ENCODE data around the gene LRRIQ1.

Gene LRRIQ1

DNA sequence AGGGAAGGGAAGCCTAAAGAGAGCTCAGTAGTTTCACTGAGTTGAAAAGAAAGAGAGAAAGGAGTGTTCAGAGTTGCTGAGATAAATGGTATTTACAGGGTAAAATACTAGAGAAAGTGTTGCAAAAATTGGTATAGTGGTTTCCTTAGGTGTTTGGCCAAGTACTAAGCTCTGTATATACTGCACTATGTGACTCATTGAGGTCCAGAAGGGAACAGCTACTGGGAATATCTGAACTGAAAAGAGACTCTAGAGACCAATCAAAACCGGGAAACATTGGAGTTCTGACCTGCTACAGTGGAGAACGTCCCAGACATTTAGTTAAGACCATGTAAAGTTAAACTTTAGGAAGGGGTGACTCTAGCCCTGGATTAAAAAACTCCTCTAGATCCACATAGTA is 201.2 kb downstream of the LRRIQ1 start:
- Histone ChIP-seq H3F3A (ENCODE audit: control insufficient read depth, insufficient read depth) (no peaks in the 10 kb centered on the region), H3K27ac (ENCODE audit: low read depth, low read length) (no peak overlapping the region), H3K4me2 (ENCODE audit: low read length) (no peak overlapping the region), H3K36me3 (ENCODE audit: control insufficient read depth, low read length) (no peaks in the 10 kb centered on the region), H3K9me2 (replicated peaks; ENCODE audit: control insufficient read depth, low read length) (no peaks in the 10 kb centered on the region), H4K20me1 (ENCODE audit: control insufficient read depth, insufficient read depth, low read depth, low read length) (no peaks in the 10 kb centered on the region), H3K27me3 (ENCODE audit: control insufficient read depth, low read length) (no peaks in the 10 kb centered on the region), H3K79me2 (ENCODE audit: control insufficient read depth, low read length) (no peaks in the 10 kb centered on the region), H3K9me3 (ENCODE audit: control insufficient read depth, insufficient read depth, low read length) (no peaks in the 10 kb centered on the region), H3K4me1 (ENCODE audit: control insufficient read depth, low read length) (no peaks in the 10 kb centered on the region), H3K4me3 (ENCODE audit: low read length) (no peak overlapping the region)
- TF ChIP-seq, protein P1, sequence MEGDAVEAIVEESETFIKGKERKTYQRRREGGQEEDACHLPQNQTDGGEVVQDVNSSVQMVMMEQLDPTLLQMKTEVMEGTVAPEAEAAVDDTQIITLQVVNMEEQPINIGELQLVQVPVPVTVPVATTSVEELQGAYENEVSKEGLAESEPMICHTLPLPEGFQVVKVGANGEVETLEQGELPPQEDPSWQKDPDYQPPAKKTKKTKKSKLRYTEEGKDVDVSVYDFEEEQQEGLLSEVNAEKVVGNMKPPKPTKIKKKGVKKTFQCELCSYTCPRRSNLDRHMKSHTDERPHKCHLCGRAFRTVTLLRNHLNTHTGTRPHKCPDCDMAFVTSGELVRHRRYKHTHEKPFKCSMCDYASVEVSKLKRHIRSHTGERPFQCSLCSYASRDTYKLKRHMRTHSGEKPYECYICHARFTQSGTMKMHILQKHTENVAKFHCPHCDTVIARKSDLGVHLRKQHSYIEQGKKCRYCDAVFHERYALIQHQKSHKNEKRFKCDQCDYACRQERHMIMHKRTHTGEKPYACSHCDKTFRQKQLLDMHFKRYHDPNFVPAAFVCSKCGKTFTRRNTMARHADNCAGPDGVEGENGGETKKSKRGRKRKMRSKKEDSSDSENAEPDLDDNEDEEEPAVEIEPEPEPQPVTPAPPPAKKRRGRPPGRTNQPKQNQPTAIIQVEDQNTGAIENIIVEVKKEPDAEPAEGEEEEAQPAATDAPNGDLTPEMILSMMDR (IDR thresholded peaks at IDR 0.05; ENCODE audit: low read depth, low read length, poor library complexity, severe bottlenecking), result no peak
- TF ChIP-seq EZH2phosphoT487 (IDR thresholded peaks at IDR 0.05; ENCODE audit: borderline replicate concordance, low read length), result no peak

DNA sequence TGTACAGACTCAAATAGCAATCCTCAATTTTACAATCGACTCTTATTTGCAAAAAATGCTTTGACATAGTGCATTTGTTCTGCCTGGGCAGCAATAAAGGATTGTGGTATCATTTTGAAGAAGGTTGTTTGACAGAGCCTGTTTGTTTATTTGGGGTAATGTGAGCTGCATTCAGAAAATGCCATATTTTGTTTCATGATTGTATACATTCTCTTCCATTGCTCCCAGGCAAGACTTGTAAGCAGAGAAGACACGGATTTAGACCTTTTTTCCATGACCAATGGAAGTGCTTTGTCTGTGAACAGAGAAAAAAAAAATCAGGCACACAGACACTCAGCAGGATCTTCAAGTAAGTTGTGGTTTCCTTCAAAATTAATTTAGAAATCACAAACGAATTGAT is 208.4 kb downstream of the LRRIQ1 start:
- H3F3A ChIP-seq (ENCODE audit: control insufficient read depth, insufficient read depth), result no peaks in the 10 kb centered on the region
- no peaks in the 10 kb centered on the region for H3K4me1 ChIP-seq (ENCODE audit: control insufficient read depth, low read length)
- H3K4me3 ChIP-seq (ENCODE audit: low read length), result no peak overlapping the region
- no peak overlapping the region for H3K4me2 ChIP-seq (ENCODE audit: low read length)
- H3K36me3 ChIP-seq (ENCODE audit: control insufficient read depth, low read length), result no peaks in the 10 kb centered on the region
- no peaks in the 10 kb centered on the region for H3K9me2 ChIP-seq (replicated peaks; ENCODE audit: control insufficient read depth, low read length)
- H3K27ac ChIP-seq (ENCODE audit: low read depth, low read length), result no peak overlapping the region
- H3K79me2 ChIP-seq (ENCODE audit: control insufficient read depth, low read length), result no peaks in the 10 kb centered on the region
- TF ChIP-seq, protein P1 (IDR thresholded peaks at IDR 0.05; ENCODE audit: low read depth, low read length, poor library complexity, severe bottlenecking), result no peak
- TF ChIP-seq EZH2phosphoT487 (IDR thresholded peaks at IDR 0.05; ENCODE audit: borderline replicate concordance, low read length), result no peak
- no peaks in the 10 kb centered on the region for H4K20me1 ChIP-seq (ENCODE audit: control insufficient read depth, insufficient read depth, low read depth, low read length)
- H3K9me3 ChIP-seq (ENCODE audit: control insufficient read depth, insufficient read depth, low read length), result no peaks in the 10 kb centered on the region
- no peaks in the 10 kb centered on the region for H3K27me3 ChIP-seq (ENCODE audit: control insufficient read depth, low read length)

DNA sequence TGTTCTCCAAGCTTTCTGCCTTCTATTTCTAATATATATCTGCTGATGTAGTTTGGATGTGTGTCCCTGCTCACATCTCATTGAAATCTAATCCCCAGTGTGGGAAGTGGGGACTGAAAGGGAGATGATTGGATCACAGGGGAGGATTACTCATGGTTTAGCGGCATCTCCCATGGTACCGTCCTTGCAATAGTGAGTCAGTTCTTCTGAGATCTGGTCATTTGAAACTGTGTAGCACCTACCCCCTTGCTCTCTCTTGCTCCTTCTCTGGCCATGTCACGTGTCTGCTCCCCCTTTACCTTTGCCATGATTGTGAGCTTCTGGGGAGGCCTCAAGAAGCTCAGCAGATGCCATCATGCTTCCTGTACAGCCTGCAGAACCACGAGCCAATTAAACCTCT is 217.7 kb downstream of the LRRIQ1 start:
- H3K9me3 ChIP-seq (ENCODE audit: control insufficient read depth, insufficient read depth, low read length), result no peaks in the 10 kb centered on the region
- H3F3A ChIP-seq (ENCODE audit: control insufficient read depth, insufficient read depth), result no peaks in the 10 kb centered on the region
- no peaks in the 10 kb centered on the region for H3K9me2 ChIP-seq (replicated peaks; ENCODE audit: control insufficient read depth, low read length)
- H4K20me1 ChIP-seq (ENCODE audit: control insufficient read depth, insufficient read depth, low read depth, low read length), result no peaks in the 10 kb centered on the region
- no peaks in the 10 kb centered on the region for H3K4me1 ChIP-seq (ENCODE audit: control insufficient read depth, low read length)
- no peaks in the 10 kb centered on the region for H3K27me3 ChIP-seq (ENCODE audit: control insufficient read depth, low read length)
- TF ChIP-seq EZH2phosphoT487 (IDR thresholded peaks at IDR 0.05; ENCODE audit: borderline replicate concordance, low read length), result no peak
- TF ChIP-seq, protein P1 (IDR thresholded peaks at IDR 0.05; ENCODE audit: low read depth, low read length, poor library complexity, severe bottlenecking), result no peak
- no peaks in the 10 kb centered on the region for H3K36me3 ChIP-seq (ENCODE audit: control insufficient read depth, low read length)
- no peaks in the 10 kb centered on the region for H3K79me2 ChIP-seq (ENCODE audit: control insufficient read depth, low read length)
- no peak overlapping the region for H3K4me2 ChIP-seq (ENCODE audit: low read length)
- H3K4me3 ChIP-seq (ENCODE audit: low read length), result no peak overlapping the region
- no peak overlapping the region for H3K27ac ChIP-seq (ENCODE audit: low read depth, low read length)

DNA sequence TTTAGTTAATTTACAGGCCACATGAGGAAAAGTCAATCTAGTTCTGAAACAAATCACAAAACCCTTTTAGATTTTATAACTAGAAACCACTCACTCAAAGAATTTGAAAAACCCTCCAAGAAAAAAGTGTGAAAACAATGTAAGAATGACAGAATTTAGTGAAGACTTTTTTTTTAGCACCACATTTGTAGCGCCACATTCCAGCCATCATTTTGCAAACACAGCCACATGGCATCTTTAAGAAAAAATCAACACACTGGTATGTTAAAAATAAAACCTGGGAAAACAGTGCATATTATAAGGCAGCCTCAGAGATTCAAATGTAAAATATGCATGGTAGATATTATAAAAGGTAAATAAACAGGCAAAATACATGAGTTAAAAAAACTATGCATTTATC is 221.5 kb downstream of the LRRIQ1 start:
- Histone ChIP-seq H3K4me3 (ENCODE audit: low read length) (no peak overlapping the region), H3K4me2 (ENCODE audit: low read length) (no peak overlapping the region), H3K27ac (ENCODE audit: low read depth, low read length) (no peak overlapping the region), H3K79me2 (ENCODE audit: control insufficient read depth, low read length) (no peaks in the 10 kb centered on the region), H3K27me3 (ENCODE audit: control insufficient read depth, low read length) (no peaks in the 10 kb centered on the region), H3K9me2 (replicated peaks; ENCODE audit: control insufficient read depth, low read length) (no peaks in the 10 kb centered on the region), H3K4me1 (ENCODE audit: control insufficient read depth, low read length) (no peaks in the 10 kb centered on the region), H3F3A (ENCODE audit: control insufficient read depth, insufficient read depth) (no peaks in the 10 kb centered on the region), H3K36me3 (ENCODE audit: control insufficient read depth, low read length) (no peaks in the 10 kb centered on the region), H4K20me1 (ENCODE audit: control insufficient read depth, insufficient read depth, low read depth, low read length) (no peaks in the 10 kb centered on the region), H3K9me3 (ENCODE audit: control insufficient read depth, insufficient read depth, low read length) (no peaks in the 10 kb centered on the region)
- TF ChIP-seq, protein P1 (IDR thresholded peaks at IDR 0.05; ENCODE audit: low read depth, low read length, poor library complexity, severe bottlenecking), result no peak
- TF ChIP-seq EZH2phosphoT487 (IDR thresholded peaks at IDR 0.05; ENCODE audit: borderline replicate concordance, low read length), result no peak
